ENCODE results near the gene TMEM43. TPM values are rescaled to one million over a fixed set of nuclear protein-coding genes. Genes with fewer than 3 reads are reported as not detected.

Gene TMEM43
- total and polyA plus RNA-seq, 2 of the 8 experiments (the other 6 are each of a cell fraction or from before 2014, with no cell fraction given) = 27.0 to 33.7 TPM

DNA sequence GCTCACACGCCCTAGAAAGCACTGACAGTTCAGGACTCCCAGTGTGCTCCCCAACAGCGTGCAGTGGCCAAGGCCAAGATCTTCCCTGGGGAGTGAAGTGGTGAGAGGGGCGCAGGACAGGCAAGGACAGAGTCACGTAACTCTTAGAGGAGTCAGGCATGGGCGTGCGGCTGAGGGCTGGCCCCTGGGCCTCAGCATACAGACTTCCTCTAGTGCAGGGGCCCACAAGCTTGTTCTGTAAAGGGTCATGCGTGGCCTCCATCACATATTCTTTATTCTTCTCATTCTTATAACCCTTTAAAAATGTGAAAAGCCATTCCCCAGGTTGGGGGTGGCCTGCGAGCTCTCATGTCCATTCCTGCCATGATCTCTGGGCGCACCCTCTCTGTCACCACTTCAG lies 25.2 kb downstream of the TMEM43 start (continued):
- TF ChIP-seq, protein P1, sequence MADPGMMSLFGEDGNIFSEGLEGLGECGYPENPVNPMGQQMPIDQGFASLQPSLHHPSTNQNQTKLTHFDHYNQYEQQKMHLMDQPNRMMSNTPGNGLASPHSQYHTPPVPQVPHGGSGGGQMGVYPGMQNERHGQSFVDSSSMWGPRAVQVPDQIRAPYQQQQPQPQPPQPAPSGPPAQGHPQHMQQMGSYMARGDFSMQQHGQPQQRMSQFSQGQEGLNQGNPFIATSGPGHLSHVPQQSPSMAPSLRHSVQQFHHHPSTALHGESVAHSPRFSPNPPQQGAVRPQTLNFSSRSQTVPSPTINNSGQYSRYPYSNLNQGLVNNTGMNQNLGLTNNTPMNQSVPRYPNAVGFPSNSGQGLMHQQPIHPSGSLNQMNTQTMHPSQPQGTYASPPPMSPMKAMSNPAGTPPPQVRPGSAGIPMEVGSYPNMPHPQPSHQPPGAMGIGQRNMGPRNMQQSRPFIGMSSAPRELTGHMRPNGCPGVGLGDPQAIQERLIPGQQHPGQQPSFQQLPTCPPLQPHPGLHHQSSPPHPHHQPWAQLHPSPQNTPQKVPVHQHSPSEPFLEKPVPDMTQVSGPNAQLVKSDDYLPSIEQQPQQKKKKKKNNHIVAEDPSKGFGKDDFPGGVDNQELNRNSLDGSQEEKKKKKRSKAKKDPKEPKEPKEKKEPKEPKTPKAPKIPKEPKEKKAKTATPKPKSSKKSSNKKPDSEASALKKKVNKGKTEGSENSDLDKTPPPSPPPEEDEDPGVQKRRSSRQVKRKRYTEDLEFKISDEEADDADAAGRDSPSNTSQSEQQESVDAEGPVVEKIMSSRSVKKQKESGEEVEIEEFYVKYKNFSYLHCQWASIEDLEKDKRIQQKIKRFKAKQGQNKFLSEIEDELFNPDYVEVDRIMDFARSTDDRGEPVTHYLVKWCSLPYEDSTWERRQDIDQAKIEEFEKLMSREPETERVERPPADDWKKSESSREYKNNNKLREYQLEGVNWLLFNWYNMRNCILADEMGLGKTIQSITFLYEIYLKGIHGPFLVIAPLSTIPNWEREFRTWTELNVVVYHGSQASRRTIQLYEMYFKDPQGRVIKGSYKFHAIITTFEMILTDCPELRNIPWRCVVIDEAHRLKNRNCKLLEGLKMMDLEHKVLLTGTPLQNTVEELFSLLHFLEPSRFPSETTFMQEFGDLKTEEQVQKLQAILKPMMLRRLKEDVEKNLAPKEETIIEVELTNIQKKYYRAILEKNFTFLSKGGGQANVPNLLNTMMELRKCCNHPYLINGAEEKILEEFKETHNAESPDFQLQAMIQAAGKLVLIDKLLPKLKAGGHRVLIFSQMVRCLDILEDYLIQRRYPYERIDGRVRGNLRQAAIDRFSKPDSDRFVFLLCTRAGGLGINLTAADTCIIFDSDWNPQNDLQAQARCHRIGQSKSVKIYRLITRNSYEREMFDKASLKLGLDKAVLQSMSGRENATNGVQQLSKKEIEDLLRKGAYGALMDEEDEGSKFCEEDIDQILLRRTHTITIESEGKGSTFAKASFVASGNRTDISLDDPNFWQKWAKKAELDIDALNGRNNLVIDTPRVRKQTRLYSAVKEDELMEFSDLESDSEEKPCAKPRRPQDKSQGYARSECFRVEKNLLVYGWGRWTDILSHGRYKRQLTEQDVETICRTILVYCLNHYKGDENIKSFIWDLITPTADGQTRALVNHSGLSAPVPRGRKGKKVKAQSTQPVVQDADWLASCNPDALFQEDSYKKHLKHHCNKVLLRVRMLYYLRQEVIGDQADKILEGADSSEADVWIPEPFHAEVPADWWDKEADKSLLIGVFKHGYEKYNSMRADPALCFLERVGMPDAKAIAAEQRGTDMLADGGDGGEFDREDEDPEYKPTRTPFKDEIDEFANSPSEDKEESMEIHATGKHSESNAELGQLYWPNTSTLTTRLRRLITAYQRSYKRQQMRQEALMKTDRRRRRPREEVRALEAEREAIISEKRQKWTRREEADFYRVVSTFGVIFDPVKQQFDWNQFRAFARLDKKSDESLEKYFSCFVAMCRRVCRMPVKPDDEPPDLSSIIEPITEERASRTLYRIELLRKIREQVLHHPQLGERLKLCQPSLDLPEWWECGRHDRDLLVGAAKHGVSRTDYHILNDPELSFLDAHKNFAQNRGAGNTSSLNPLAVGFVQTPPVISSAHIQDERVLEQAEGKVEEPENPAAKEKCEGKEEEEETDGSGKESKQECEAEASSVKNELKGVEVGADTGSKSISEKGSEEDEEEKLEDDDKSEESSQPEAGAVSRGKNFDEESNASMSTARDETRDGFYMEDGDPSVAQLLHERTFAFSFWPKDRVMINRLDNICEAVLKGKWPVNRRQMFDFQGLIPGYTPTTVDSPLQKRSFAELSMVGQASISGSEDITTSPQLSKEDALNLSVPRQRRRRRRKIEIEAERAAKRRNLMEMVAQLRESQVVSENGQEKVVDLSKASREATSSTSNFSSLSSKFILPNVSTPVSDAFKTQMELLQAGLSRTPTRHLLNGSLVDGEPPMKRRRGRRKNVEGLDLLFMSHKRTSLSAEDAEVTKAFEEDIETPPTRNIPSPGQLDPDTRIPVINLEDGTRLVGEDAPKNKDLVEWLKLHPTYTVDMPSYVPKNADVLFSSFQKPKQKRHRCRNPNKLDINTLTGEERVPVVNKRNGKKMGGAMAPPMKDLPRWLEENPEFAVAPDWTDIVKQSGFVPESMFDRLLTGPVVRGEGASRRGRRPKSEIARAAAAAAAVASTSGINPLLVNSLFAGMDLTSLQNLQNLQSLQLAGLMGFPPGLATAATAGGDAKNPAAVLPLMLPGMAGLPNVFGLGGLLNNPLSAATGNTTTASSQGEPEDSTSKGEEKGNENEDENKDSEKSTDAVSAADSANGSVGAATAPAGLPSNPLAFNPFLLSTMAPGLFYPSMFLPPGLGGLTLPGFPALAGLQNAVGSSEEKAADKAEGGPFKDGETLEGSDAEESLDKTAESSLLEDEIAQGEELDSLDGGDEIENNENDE (IDR thresholded peaks at IDR 0.05; ENCODE audit: insufficient replicate concordance, low read length) = no peak
- no peak for TF ChIP-seq ASH2L (IDR thresholded peaks at IDR 0.05; ENCODE audit: low read length)
- no peak for TF ChIP-seq CEBPB (IDR thresholded peaks at IDR 0.05; ENCODE audit: low read depth, low read length)
- TF ChIP-seq BACH1 (IDR thresholded peaks at IDR 0.05; ENCODE audit: low read length) = no peak
- TF ChIP-seq EGR1 (IDR thresholded peaks at IDR 0.05; ENCODE audit: borderline replicate concordance, low read depth, low read length) = no peak
- no peak for TF ChIP-seq EZH2 (IDR thresholded peaks at IDR 0.05; ENCODE audit: low read depth, low read length, severe bottlenecking)
- TF ChIP-seq YY1 (IDR thresholded peaks at IDR 0.05; ENCODE audit: low read depth, low read length) = no peak
- no peak for TF ChIP-seq SUZ12 (IDR thresholded peaks at IDR 0.05; ENCODE audit: low read length)
- no peak for TF ChIP-seq SRF (IDR thresholded peaks at IDR 0.05; ENCODE audit: low read depth, low read length)
- no peak for TF ChIP-seq CHD2 (IDR thresholded peaks at IDR 0.05; ENCODE audit: low read length)
